ENCODE results near the gene F8A2. TPM values are rescaled to one million over a fixed set of nuclear protein-coding genes. Genes with fewer than 3 reads are reported as not detected.
"Not testable (repeated sequence)": the region's sequence is repeated elsewhere in the genome, so short reads cannot be mapped to it uniquely, and the experiment has no call there.

Gene F8A2
- total RNA-seq, result not detected
- not detected for polyA plus RNA-seq (ENCODE audit: insufficient read length in 6 of 6)
- long read RNA-seq, donor 1, transcript F8A2-201 (1 exons, 1,116 nt), result major isoform, 5 of 5 reads
- long read RNA-seq, donor 1, partial matches to known transcripts, result 0 of 5 reads
- long read RNA-seq, donor 1, other reads (novel, unspliced or antisense), result 0 of 5 reads
- long read RNA-seq, donor 2, partial matches to known transcripts, result 0 of 3 reads
- long read RNA-seq, donor 2, other reads (novel, unspliced or antisense), result 0 of 3 reads
- long read RNA-seq, donor 3, transcript F8A2-201 (1 exons, 1,116 nt), result major isoform, 5 of 5 reads
- long read RNA-seq, donor 3, partial matches to known transcripts, result 0 of 5 reads
- long read RNA-seq, donor 3, other reads (novel, unspliced or antisense), result 0 of 5 reads
- long read RNA-seq, donor 4, partial matches to known transcripts, result 0 of 3 reads
- long read RNA-seq, donor 4, other reads (novel, unspliced or antisense), result 0 of 3 reads
- long read RNA-seq, donor 5, partial matches to known transcripts, result 0 of 2 reads
- long read RNA-seq, donor 5, other reads (novel, unspliced or antisense), result 0 of 2 reads
- long read RNA-seq, donor 6, partial matches to known transcripts, result 0 of 3 reads
- long read RNA-seq, donor 6, other reads (novel, unspliced or antisense), result 0 of 3 reads
- long read RNA-seq, donor 7, partial matches to known transcripts, result 0 of 1 reads
- long read RNA-seq, donor 7, other reads (novel, unspliced or antisense), result 0 of 1 reads
- long read RNA-seq, donor 8, transcript F8A2-201 (1 exons, 1,116 nt), result major isoform, 6 of 6 reads
- long read RNA-seq, donor 8, partial matches to known transcripts, result 0 of 6 reads
- long read RNA-seq, donor 8, other reads (novel, unspliced or antisense), result 0 of 6 reads
- long read RNA-seq, donor 9, result 0 reads
- long read RNA-seq, donor 10, transcript F8A2-201 (1 exons, 1,116 nt), result major isoform, 8 of 8 reads
- long read RNA-seq, donor 10, partial matches to known transcripts, result 0 of 8 reads
- long read RNA-seq, donor 10, other reads (novel, unspliced or antisense), result 0 of 8 reads
- long read RNA-seq, donor 11, partial matches to known transcripts, result 0 of 3 reads
- long read RNA-seq, donor 11, other reads (novel, unspliced or antisense), result 0 of 3 reads
- long read RNA-seq, donor 12, transcript F8A2-201 (1 exons, 1,116 nt), result major isoform, 7 of 7 reads
- long read RNA-seq, donor 12, partial matches to known transcripts, result 0 of 7 reads
- long read RNA-seq, donor 12, other reads (novel, unspliced or antisense), result 0 of 7 reads

DNA sequence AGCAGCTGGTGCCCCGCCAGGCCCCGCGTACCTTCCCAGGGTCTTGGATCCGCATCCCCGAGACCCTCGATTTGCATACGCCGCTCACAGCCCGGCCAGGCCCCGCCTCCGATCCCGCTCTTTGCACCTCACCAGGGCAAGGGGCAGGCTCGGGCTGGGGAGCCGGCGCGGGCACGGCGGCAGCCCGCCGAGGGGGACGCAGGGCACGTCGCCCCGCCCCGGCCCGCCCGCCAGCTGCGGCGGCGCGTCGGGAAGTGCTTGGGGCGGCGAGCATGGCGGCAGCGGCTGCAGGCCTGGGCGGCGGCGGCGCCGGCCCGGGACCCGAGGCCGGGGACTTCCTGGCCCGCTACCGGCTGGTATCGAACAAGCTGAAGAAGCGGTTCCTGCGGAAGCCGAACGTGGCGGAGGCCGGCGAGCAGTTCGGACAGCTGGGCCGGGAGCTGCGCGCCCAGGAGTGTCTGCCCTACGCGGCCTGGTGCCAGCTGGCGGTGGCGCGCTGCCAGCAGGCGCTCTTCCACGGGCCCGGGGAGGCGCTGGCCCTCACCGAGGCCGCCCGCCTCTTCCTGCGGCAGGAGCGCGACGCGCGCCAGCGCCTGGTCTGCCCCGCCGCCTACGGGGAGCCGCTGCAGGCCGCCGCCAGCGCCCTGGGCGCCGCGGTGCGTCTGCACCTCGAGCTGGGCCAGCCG lies at the start of gene F8A2:
F8A2 (plus strand) TSS at position 253 of the 686 bp plus-strand sequence; CDS start at position 273, 20 bp downstream.
- DNase-seq; H3K4me3 ChIP-seq; H3K9me3 ChIP-seq; H3K36me3 ChIP-seq; H3K4me1 ChIP-seq; H3K27ac ChIP-seq; H3K27me3 ChIP-seq; intact Hi-C loops (cut with DNase I): not testable (repeated sequence)
- peak; percentile 89 for ATAC-seq

- peak overlapping the region; percentile 16 to 40 for H3K4me3 ChIP-seq
- peaks cover 0 to 6% of the 10 kb centered on the region in 2 donors for H3K4me1 ChIP-seq
- peak overlapping the region; percentile 65 to 73 for H3K27ac ChIP-seq
- TF ChIP-seq, protein P1, sequence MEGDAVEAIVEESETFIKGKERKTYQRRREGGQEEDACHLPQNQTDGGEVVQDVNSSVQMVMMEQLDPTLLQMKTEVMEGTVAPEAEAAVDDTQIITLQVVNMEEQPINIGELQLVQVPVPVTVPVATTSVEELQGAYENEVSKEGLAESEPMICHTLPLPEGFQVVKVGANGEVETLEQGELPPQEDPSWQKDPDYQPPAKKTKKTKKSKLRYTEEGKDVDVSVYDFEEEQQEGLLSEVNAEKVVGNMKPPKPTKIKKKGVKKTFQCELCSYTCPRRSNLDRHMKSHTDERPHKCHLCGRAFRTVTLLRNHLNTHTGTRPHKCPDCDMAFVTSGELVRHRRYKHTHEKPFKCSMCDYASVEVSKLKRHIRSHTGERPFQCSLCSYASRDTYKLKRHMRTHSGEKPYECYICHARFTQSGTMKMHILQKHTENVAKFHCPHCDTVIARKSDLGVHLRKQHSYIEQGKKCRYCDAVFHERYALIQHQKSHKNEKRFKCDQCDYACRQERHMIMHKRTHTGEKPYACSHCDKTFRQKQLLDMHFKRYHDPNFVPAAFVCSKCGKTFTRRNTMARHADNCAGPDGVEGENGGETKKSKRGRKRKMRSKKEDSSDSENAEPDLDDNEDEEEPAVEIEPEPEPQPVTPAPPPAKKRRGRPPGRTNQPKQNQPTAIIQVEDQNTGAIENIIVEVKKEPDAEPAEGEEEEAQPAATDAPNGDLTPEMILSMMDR (IDR thresholded peaks at IDR 0.05), result no peak
- H3K36me3 ChIP-seq, result no peaks in the 10 kb centered on the region
- peak; percentile 45 for ATAC-seq
- H3K9me3 ChIP-seq, result no peaks in the 10 kb centered on the region
- no peaks in the 10 kb centered on the region for H3K27me3 ChIP-seq
- DNase-seq, result no peak
- intact Hi-C loops (cut with DNase I), result no loop called here
Measured at GRCh38 chrX:155333544-155334100, 48.3 kb upstream of the F8A2 start.

- peak in 3 of 4 donors; percentile 17 to 63 (median 61) for DNase-seq
- H3K27ac ChIP-seq, result peak within 1 kb of the TSS; percentile 65 to 73
- peaks cover 0 to 6% of the 10 kb centered on the region in 2 donors for H3K4me1 ChIP-seq
- TF ChIP-seq, protein P1 (IDR thresholded peaks at IDR 0.05), result no peak
- no peaks in the 10 kb centered on the region for H3K27me3 ChIP-seq
- H3K4me3 ChIP-seq, result peak within 1 kb of the TSS; percentile 16 to 40
- intact Hi-C loops (cut with DNase I), result no loop called here
- H3K9me3 ChIP-seq, result no peaks in the 10 kb centered on the region
- no peaks in the 10 kb centered on the region for H3K36me3 ChIP-seq
- ATAC-seq, result peak; percentile 94
Measured at GRCh38 chrX:155334486-155335336, 47.2 kb upstream of the F8A2 start, which contains the start of gene CLIC2. TSS of gene CLIC2 (minus strand) at chrX:155334614. CDS start at chrX:155334427, 187 bp downstream.

DNA sequence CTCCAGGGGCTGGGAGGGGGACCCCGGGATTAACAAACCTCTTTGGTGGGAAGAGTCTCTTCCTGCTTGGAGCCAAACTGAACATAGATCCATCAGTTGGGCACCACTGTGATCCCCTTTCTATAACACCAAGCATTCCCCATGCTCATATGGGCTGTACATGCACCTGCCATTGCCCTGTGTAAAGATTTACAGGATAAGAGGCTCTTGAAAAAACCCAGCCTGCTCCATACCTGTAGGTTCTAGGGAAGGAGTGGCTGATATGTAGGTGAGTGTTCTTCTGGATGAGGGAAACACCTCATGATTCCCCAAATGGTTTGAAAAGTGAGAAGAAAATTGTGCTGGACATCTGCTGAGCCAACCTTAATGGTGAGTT lies 46.6 kb upstream of the F8A2 start:
- H3K4me1 ChIP-seq; H3K4me3 ChIP-seq; intact Hi-C loops (cut with DNase I); H3K36me3 ChIP-seq; H3K27me3 ChIP-seq; DNase-seq; H3K9me3 ChIP-seq: not testable (repeated sequence)
- peak overlapping the region; percentile 65 to 73 for H3K27ac ChIP-seq
- peak; percentile 50 for ATAC-seq

DNA sequence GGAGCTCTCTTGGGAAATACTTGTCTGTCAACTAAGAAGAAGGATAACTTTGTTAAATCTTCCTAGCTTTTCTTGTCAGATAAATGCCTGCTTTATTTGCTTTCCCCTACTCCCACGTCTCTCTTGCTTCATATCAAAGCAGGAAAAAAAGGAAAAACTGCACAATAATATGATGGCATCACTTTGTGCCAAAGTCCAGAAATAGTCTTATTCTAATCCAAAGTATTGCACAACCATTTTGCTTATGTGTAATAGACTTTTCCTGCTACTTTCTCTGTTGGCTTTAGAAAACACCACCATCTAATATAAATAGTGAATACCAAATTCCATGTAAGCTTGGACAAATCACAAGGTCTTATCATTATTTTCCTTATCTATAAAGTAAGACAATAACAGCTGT lies 36.2 kb upstream of the F8A2 start:
- DNase-seq; ATAC-seq; H3K4me1 ChIP-seq; intact Hi-C loops (cut with DNase I); H3K4me3 ChIP-seq; H3K27ac ChIP-seq; H3K36me3 ChIP-seq; H3K9me3 ChIP-seq; H3K27me3 ChIP-seq: not testable (repeated sequence)

GRCh38 chrX:155349448-155349847 lies 32.4 kb upstream of the F8A2 start:
- intact Hi-C loops (cut with DNase I); H3K4me3 ChIP-seq; H3K4me1 ChIP-seq; H3K36me3 ChIP-seq; DNase-seq; H3K27me3 ChIP-seq; H3K9me3 ChIP-seq; ATAC-seq; H3K27ac ChIP-seq: not testable (repeated sequence)

DNA sequence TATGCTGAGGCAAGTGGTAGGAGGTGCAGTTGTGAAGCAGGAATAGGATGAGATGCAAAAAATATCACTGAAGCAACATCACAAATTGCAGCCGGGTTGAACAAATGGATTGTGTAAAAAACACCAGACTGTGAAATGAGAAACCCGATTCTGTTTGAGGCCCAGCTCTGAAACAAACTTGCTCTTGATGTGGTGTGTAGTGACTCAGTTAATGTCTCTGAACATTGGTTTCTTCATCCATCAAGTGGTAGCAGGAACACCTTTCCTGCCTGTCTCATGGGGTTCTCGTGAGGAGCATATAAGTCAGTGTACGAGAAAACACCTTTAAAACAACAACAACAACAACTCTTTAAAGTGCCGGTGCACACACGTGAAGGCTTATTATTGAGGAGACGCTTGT lies 18.2 kb upstream of the F8A2 start:
- H3K9me3 ChIP-seq; H3K36me3 ChIP-seq; H3K27me3 ChIP-seq; H3K27ac ChIP-seq; H3K4me3 ChIP-seq; DNase-seq; intact Hi-C loops (cut with DNase I); H3K4me1 ChIP-seq; ATAC-seq: not testable (repeated sequence)

DNA sequence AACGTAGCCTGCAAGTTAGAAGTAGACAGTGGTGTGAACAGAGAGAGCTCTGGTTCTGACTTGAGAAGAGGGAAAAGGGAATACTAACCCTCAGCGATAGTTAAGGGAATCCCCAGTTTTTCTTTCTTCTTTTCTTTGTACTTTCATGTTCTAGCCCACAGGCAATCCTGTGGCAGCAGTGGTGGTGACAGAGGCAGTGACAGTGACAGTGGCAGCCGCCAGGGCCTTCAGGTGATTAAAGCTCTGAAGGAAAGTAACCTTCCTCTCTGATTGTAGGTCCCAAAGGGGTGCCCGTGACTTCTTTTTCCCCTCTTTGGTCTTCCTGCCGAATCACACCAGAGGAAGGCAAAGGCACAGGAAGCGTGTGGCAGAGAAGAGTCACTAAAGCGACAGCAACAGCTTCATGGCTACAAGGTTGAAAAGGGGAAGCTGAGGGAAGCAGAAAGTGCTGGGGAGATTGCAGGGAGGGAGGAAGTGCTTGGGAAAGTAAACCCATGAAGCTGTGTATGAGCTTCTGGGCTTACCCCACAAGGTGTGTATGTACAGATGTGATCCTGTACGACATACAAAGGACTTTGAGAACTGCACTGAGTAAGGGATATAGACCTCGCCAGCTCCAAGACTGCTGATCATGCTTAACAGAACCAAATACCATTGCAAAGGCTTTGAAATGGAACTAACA lies 8.0 kb upstream of the F8A2 start:
- H3K4me1 ChIP-seq; DNase-seq; H3K27me3 ChIP-seq; intact Hi-C loops (cut with DNase I); H3K27ac ChIP-seq; H3K9me3 ChIP-seq; H3K36me3 ChIP-seq; H3K4me3 ChIP-seq: not testable (repeated sequence)
- peak; percentile 44 for ATAC-seq
